A549 (cell line): Measurements from ENCODE around the gene RFX3. TPM values are rescaled to one million over a fixed set of nuclear protein-coding genes. Genes with fewer than 3 reads are reported as not detected.

Source experiments
- ATAC-seq, 2 experiments: fragments of 200-7000 bp in 1 of 2; fragments of >200 bp in 1 of 2; cut with Nextera tagmentation in 1 of 2; cut with Tn5 transposase in 1 of 2; 3 replicates each; pipeline versions ENCODE4 v1.8.0 to v1.9.1; 2018 to 2020; ENCODE audit warnings: mild to moderate bottlenecking in 1 of 2, moderate library complexity in 1 of 2
- CTCF ChIA-PET: fragments of 300-600 bp; sonication (Branson Sonifier 250); formaldehyde crosslinking; extraction: SDS; loops from one replicate; lab custom pipeline; 2021; ENCODE audit warnings: antibody characterized with exemption, inconsistent platforms; lab: Yijun Ruan, JAX
- POLR2A ChIA-PET: fragments of 350-600 bp; formaldehyde crosslinking; extraction: SDS; loops from one replicate; lab custom pipeline; 2021; ENCODE audit warnings: antibody characterized with exemption, inconsistent platforms; lab: Yijun Ruan, JAX
- DNase-seq, 2 experiments: peaks; one replicate each; pipeline versions ENCODE4 v3.0.0 to v3.0.0-alpha.2; 2011 to 2016; ENCODE audit warnings: low read depth in 1 of 2, low spot score in 1 of 2
- FAIRE-seq: peaks from 2 replicates; lab custom pipeline; 2011; peaks lifted over from hg19 to GRCh38; lab: Jason Lieb, UNC
- H3K27ac ChIP-seq, 2 experiments: fragments of >200 bp; sonication (Bioruptor Twin); formaldehyde crosslinking; 3 replicates each; pipeline ENCODE4 v1.5.1; 2016 to 2017
- H3K4me1 ChIP-seq: fragments of >200 bp; sonication (Bioruptor Twin); formaldehyde crosslinking; 3 replicates; pipeline ENCODE4 v1.6.1; 2016
- H3K4me2 ChIP-seq: fragments of >200 bp; sonication (Bioruptor Twin); formaldehyde crosslinking; 3 replicates; pipeline ENCODE4 v1.6.1; 2016
- H3K4me3 ChIP-seq: fragments of >200 bp; sonication (Bioruptor Twin); formaldehyde crosslinking; 3 replicates; pipeline ENCODE4 v1.5.1; 2016
- H3K9me3 ChIP-seq: fragments of >200 bp; sonication (Bioruptor Twin); formaldehyde crosslinking; 3 replicates; pipeline ENCODE4 v1.6.1; 2016
- EP300 ChIP-seq, 2 experiments: fragments of >200 bp; sonication (Bioruptor Twin); formaldehyde crosslinking; IDR thresholded peaks; 2 replicates in 1 of 2; 3 replicates in 1 of 2; pipeline ENCODE4 v1.6.1; 2016 to 2017
- GATA3 ChIP-seq: IDR thresholded peaks from 2 replicates; pipeline ENCODE4 v1.6.1; 2012; ENCODE audit warnings: borderline replicate concordance
- HOXA7 ChIP-seq: fragments of 250-450 bp; sonication (Bioruptor Pico); IDR thresholded peaks from 2 replicates; pipeline ENCODE4 v1.5.0; 2020; ENCODE audit warnings: mild to moderate bottlenecking, moderate library complexity
- HOXB5 ChIP-seq: fragments of 250-450 bp; sonication (Bioruptor Pico); IDR thresholded peaks from 2 replicates; pipeline ENCODE4 v1.5.0; 2020; ENCODE audit warnings: mild to moderate bottlenecking, moderate library complexity
- KDM5A ChIP-seq: fragments of 200-600 bp; sonication (generic); IDR thresholded peaks from 2 replicates; pipeline ENCODE4 v1.6.1; 2016; ENCODE audit warnings: antibody characterized with exemption, mild to moderate bottlenecking
- MAFK ChIP-seq: fragments of 450-650 bp; IDR thresholded peaks from 2 replicates; pipeline ENCODE4 v1.6.1; 2014; ENCODE audit not compliant: partially characterized antibody
- POLR2A ChIP-seq: IDR thresholded peaks from 2 replicates; pipeline ENCODE4 v1.6.1; 2012; ENCODE audit warnings: mild to moderate bottlenecking, low read length
- RAD21 ChIP-seq, 2 experiments: fragments of >200 bp in 1 of 2; sonication (Bioruptor Twin) in 1 of 2; formaldehyde crosslinking in 1 of 2; IDR thresholded peaks in 1 of 2; conservative IDR thresholded peaks in 1 of 2; 2 replicates in 1 of 2; 3 replicates in 1 of 2; pipeline ENCODE4 v1.6.1; 2012 to 2018; ENCODE audit warnings: inconsistent platforms in 1 of 2
- RARB ChIP-seq: fragments of 250-450 bp; sonication (Bioruptor Pico); IDR thresholded peaks from 2 replicates; pipeline ENCODE4 v1.8.0; 2021; ENCODE audit warnings: mild to moderate bottlenecking, moderate library complexity
- RNF2 ChIP-seq: fragments of 200-600 bp; sonication (generic); IDR thresholded peaks from 2 replicates; pipeline ENCODE4 v1.6.1; 2016; ENCODE audit warnings: low read depth, mild to moderate bottlenecking, antibody characterized with exemption, moderate library complexity, borderline replicate concordance
- TFCP2L1 ChIP-seq: fragments of 250-450 bp; sonication (Bioruptor Pico); IDR thresholded peaks from 2 replicates; pipeline ENCODE4 v1.5.0; 2021; ENCODE audit warnings: mild to moderate bottlenecking
- TP53 ChIP-seq: fragments of 250-450 bp; sonication (Bioruptor Pico); IDR thresholded peaks from 2 replicates; pipeline ENCODE4 v1.5.0; 2021; ENCODE audit warnings: mild to moderate bottlenecking, moderate library complexity
- ZSCAN20 ChIP-seq: fragments of 250-450 bp; sonication (Bioruptor Pico); IDR thresholded peaks from 2 replicates; pipeline ENCODE4 v1.8.0; 2022; ENCODE audit warnings: mild to moderate bottlenecking, moderate library complexity
- WGBS: methylation state at CpG from one replicate; pipeline ENCODE4 v1.1.6; 2017; ENCODE audit errors: missing lambda C conversion rate; 5-methylcytosine and 5-hydroxymethylcytosine counted together
- polyA plus RNA-seq, 4 experiments: library from polyadenylated mRNA; depleted of rRNA in 3 of 4; stranded (reverse); fragments of >200 nt; fragmentation: RNase III in 1 of 4; extraction: RNeasy Plus Mini Kit Qiagen cat#74134 plus additional on column Dnase treatment in 1 of 4; gene quantifications; 2 replicates in 3 of 4; 3 replicates in 1 of 4; pipeline ENCODE4 v1.2.3, GENCODE V29; 2011 to 2017
- TF ChIP-seq, protein P1 (sequence below): fragments of >200 bp; sonication (Bioruptor Twin); formaldehyde crosslinking; IDR thresholded peaks from 3 replicates; pipeline ENCODE4 v1.6.1; 2016
- TF ChIP-seq, protein P2 (sequence below): IDR thresholded peaks from 2 replicates; pipeline ENCODE4 v1.6.1; 2012; ENCODE audit warnings: low read depth, borderline replicate concordance
- TF ChIP-seq, protein P3 (sequence below): IDR thresholded peaks from 2 replicates; pipeline ENCODE4 v1.6.1; 2012
- TF ChIP-seq, protein P4 (sequence below): fragments of 450-650 bp; IDR thresholded peaks from 2 replicates; pipeline ENCODE4 v1.6.1; 2014; ENCODE audit warnings: antibody characterized with exemption
- TF ChIP-seq, protein P5 (sequence below): fragments of >200 bp; sonication (Bioruptor Twin); formaldehyde crosslinking; IDR thresholded peaks from 3 replicates; pipeline ENCODE4 v1.5.1; 2016

RFX3 gene
- polyA plus RNA-seq, 2 of the 4 experiments (the other 2 are of a cell fraction): 1.3 to 7.9 TPM

DNA sequence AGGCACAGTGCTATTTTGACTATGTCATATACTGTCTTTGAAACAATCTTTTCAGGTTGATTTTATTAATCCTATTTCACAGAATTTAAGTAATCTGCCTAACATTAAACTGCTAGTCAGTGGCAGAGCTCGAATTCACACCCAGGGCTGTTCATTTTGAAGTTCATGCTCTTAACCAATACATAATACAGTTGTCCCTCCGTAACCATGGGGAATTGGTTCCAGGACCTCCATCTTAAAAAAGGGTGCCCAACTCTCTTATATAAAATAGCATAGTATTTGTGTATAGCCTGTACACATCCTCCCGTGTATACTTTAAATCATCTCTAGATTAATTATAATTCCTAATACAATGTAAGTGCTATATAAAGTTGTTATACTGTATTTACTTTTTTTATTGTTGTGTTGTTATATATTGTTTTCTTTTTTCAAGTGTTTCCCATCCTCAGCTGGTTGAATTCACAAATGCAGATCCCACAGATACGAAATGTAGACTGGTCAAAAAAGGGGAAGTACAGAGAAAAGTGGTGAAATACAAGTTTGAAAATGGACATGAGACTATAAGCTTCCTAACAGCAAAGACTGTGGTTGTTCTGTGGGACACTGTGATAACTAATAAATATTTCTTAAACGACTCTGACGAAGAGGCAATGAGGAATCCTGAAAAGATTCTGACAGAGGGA is 18.3 kb downstream of the RFX3 start:
- POLR2A ChIA-PET: interaction anchor here (0.6 to 3.4 kb wide), 2 partner anchors 19 to 714 kb away, joined by 5 to 32 read pairs; partner anchors contain the start of gene RFX3
- no peak for FAIRE-seq

DNA sequence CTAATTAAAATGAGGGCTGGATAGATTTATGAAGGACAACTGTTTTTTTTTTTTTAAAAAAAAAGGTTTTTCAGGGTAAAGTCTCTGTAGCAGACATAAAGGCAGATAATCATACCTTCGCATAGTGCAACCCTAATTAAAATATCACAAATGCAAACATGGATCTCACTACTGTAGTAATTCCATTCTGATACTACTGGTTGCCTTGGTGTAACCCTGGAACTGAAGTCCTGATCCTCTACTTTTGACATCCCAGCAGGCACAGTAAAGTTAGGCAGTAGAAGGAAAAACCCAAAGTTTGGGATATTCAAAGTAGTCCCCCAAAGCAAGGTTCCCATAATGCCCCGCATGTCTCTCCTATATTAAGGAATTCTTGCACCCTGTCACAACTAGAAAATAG is 19.6 kb downstream of the RFX3 start:
- FAIRE-seq: no peak
- ChIA-PET CTCF (no interaction called here), POLR2A (interaction anchor here (3.4 kb wide), 1 partner anchor 20 kb away, joined by 32 read pairs; the partner anchor contains the start of gene RFX3)
- WGBS: 92% methylated on average over 2 of the region's 2 CpGs
- no peak for ATAC-seq
- H3K27ac ChIP-seq: no peak overlapping the region
- TF ChIP-seq, protein P1, sequence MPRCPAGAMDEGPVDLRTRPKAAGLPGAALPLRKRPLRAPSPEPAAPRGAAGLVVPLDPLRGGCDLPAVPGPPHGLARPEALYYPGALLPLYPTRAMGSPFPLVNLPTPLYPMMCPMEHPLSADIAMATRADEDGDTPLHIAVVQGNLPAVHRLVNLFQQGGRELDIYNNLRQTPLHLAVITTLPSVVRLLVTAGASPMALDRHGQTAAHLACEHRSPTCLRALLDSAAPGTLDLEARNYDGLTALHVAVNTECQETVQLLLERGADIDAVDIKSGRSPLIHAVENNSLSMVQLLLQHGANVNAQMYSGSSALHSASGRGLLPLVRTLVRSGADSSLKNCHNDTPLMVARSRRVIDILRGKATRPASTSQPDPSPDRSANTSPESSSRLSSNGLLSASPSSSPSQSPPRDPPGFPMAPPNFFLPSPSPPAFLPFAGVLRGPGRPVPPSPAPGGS: no peak
- TF ChIP-seq EP300 (IDR thresholded peaks at IDR 0.05) (no peak), TP53 (CRISPR knock-in tag) (no peak), ZSCAN20 (CRISPR knock-in tag) (no peak), HOXA7 (CRISPR knock-in tag) (no peak), MAFK (no peak), KDM5A (no peak), RNF2 (no peak), RAD21 (conservative IDR thresholded peaks at IDR 0.05 in 1 of 2, IDR thresholded peaks at IDR 0.05 in 1 of 2) (no peak), POLR2A (no peak)
- TF ChIP-seq, protein P2, sequence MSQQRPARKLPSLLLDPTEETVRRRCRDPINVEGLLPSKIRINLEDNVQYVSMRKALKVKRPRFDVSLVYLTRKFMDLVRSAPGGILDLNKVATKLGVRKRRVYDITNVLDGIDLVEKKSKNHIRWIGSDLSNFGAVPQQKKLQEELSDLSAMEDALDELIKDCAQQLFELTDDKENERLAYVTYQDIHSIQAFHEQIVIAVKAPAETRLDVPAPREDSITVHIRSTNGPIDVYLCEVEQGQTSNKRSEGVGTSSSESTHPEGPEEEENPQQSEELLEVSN: no peak
- TF ChIP-seq, protein P3, sequence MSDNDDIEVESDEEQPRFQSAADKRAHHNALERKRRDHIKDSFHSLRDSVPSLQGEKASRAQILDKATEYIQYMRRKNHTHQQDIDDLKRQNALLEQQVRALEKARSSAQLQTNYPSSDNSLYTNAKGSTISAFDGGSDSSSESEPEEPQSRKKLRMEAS: no peak
- TF ChIP-seq, protein P4, sequence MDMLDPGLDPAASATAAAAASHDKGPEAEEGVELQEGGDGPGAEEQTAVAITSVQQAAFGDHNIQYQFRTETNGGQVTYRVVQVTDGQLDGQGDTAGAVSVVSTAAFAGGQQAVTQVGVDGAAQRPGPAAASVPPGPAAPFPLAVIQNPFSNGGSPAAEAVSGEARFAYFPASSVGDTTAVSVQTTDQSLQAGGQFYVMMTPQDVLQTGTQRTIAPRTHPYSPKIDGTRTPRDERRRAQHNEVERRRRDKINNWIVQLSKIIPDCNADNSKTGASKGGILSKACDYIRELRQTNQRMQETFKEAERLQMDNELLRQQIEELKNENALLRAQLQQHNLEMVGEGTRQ: no peak
- no peak for DNase-seq
- no peak overlapping the region for H3K4me3 ChIP-seq
- no peaks in the 10 kb centered on the region for H3K9me3 ChIP-seq
- peaks cover 48% of the 10 kb centered on the region for H3K4me1 ChIP-seq
- H3K4me2 ChIP-seq: no peak overlapping the region

More for the DNA sequence above, 18.3 kb downstream of the RFX3 start:
- Histone ChIP-seq H3K4me3 (peak overlapping the region; percentile 31; the same call in 1 of the 3 replicates), H3K4me1 (peaks cover 57% of the 10 kb centered on the region), H3K9me3 (no peaks in the 10 kb centered on the region), H3K27ac (peak overlapping the region; percentile 86 to 89)
- WGBS: 13% methylated on average over 6 of the region's 6 CpGs
- CTCF ChIA-PET: interaction anchor here (0.6 to 1.4 kb wide), 2 partner anchors 20 to 515 kb away, joined by 3 read pairs; no protein-coding TSS in a partner anchor
- peak; percentile 58 to 70; a peak in 4 of 6 replicates for ATAC-seq
- TF ChIP-seq MAFK (no peak), GATA3 (no peak), RARB (no peak), TFCP2L1 (no peak), HOXB5 (CRISPR knock-in tag) (no peak)
- TF ChIP-seq, protein P5, sequence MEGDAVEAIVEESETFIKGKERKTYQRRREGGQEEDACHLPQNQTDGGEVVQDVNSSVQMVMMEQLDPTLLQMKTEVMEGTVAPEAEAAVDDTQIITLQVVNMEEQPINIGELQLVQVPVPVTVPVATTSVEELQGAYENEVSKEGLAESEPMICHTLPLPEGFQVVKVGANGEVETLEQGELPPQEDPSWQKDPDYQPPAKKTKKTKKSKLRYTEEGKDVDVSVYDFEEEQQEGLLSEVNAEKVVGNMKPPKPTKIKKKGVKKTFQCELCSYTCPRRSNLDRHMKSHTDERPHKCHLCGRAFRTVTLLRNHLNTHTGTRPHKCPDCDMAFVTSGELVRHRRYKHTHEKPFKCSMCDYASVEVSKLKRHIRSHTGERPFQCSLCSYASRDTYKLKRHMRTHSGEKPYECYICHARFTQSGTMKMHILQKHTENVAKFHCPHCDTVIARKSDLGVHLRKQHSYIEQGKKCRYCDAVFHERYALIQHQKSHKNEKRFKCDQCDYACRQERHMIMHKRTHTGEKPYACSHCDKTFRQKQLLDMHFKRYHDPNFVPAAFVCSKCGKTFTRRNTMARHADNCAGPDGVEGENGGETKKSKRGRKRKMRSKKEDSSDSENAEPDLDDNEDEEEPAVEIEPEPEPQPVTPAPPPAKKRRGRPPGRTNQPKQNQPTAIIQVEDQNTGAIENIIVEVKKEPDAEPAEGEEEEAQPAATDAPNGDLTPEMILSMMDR: no peak
- TF ChIP-seq, all 56 proteins: peak for 0
- H3K4me2 ChIP-seq: peak overlapping the region; percentile 96
- DNase-seq: peak in 1 of 2 experiments; percentile 69
